ENCODE data around the gene NOP56.

Gene NOP56

DNA sequence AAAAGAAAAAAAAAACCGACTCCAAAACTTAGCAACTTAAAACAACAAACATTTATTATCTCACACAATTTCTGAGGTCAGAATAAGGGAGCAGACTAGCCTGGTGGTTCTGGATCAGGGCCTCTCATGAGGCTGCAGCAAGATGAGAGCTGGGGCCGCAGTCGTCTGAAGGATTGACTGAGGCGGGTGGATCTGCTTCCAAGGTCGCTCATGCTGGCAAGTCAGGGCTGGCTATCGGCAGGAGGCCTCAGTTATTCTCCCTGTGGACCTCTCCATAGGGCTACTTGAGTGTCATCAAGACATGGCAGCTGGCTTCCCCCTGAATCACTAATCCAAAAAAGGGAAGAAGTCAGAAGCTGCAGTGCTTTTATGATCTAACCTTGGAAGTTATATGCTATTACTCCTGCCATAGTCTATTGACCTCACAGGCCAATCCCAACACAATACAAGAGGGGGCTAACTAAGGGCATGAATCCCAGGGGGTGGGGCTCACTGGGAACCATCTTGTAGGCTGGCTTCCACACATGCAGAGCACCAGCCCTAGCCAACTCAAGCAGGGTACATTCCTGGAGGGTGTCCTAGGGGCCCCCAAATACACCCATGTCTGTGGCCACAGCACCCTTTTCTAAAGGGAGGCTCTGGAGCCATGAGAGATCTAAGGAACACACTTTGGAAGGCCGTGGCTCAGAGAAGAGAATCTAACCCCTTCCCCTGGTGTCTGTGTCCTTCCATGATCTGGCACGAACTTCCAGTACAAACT is 51.5 kb downstream of the NOP56 start:
- DNase-seq (ENCODE audit: low read depth in 2 of 2) = no peak

GRCh38 chr20:2705931-2706645 is 53.7 kb downstream of the NOP56 start:
- DNase-seq (ENCODE audit: low read depth in 2 of 2) = no peak

DNA sequence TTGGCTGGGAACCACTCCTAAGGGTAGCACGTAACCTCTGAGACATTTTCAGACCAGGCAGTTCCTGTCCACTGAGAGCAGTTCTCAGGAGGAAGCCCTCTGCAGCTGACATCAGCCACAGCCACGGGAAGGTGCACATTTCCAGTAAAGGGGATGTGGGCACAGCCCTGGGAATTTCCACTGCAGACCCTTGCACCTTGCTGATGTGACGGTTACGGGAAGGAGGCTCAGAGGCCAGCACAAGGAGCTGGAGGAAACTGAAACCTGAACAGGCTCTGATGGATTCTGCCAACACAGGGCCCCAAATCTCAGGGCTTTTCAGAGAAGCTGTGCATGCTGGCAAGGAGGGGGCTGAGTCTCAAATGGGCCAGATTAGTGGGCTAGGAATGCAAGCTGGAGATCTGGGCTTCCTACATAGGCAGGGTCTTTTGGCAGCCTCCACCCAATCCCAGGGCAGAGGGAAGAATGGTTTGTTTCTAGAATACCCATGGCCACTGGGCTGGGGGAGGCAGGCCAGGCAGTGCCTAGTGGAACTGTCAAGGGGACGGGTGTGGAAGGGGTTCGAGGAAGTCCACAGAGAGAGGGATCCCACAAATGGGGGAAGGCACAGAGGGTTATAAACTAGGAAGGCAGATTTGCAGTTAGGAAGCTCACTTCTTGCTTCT is 54.4 kb downstream of the NOP56 start:
- no peak for DNase-seq (ENCODE audit: low read depth in 2 of 2)

DNA sequence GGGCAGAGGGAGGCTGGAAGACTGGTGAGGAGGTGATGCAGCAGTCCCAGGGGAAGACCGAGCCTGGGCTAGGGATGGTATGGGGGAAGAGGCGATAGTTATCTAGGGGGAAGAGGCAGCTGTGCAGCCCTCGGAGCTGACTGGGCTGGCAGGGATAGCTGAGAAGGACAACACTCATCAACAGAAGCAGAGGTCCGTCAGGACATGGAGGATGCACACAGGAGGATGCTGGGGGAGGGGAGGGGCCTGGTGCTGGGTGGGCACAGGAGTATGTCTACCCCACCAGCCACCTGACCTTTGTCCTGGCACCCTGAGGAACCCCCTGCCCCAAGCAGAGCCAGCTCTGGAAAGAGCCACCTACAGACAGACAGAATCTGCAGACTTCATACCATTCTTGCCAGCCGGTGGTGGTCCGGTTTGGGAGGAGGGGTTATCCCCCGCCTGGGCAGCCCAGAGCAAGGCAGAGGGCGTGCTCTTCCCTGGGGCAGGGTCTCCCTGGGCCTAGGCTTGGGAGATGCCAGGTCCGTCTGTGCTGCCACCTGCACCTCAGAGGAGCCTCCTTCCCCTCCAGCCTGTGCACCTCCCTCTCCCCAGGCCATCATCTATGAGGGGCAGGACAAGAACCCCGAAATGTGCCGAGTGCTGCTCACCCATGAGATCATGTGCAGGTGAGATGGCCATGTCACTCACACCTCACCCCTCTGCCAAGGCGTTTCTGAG is 55.1 kb downstream of the NOP56 start:
- no peak for DNase-seq (ENCODE audit: low read depth in 2 of 2)

Measured in stimulated activated CD8-positive, alpha-beta memory T cell treated with anti-CD3 and anti-CD28 coated beads, Interleukin-15, amount 100 ng/mL, for 48 hours (primary cell).